GM21717 (cell line): ENCODE results near the gene ZC3H12D.
"Not testable (repeated sequence)": the region's sequence is repeated elsewhere in the genome, so short reads cannot be mapped to it uniquely, and the experiment has no call there.

Experiments
- ATAC-seq: cut with Tn5 transposase; IDR thresholded peaks from one replicate; pipeline ENCODE4 v1.9.1; 2021; ENCODE audit warnings: mild to moderate bottlenecking, moderate library complexity; ENCODE audit not compliant: unreplicated experiment

The ZC3H12D gene

GRCh38 chr6:149444360-149445094, 40.3 kb downstream of the ZC3H12D start:
- not testable (repeated sequence) for ATAC-seq

GRCh38 chr6:149443411-149444181, 41.2 kb downstream of the ZC3H12D start:
- ATAC-seq = no peak

GRCh38 chr6:149441740-149442139, 43.1 kb downstream of the ZC3H12D start:
- no peak for ATAC-seq

- ATAC-seq = no peak
Measured at GRCh38 chr6:149440735-149441671, 43.8 kb downstream of the ZC3H12D start.

GRCh38 chr6:149439626-149440025, 45.2 kb downstream of the ZC3H12D start:
- ATAC-seq = no peak

- ATAC-seq = peak; percentile 58
Measured at GRCh38 chr6:149438855-149439254, 46.0 kb downstream of the ZC3H12D start.

GRCh38 chr6:149437212-149437611, 47.6 kb downstream of the ZC3H12D start:
- ATAC-seq = no peak

GRCh38 chr6:149436647-149437046, 48.2 kb downstream of the ZC3H12D start:
- ATAC-seq = no peak

- no peak for ATAC-seq
Measured at GRCh38 chr6:149435919-149436586, 48.8 kb downstream of the ZC3H12D start.

- no peak for ATAC-seq
Measured at GRCh38 chr6:149433881-149434280, 50.9 kb downstream of the ZC3H12D start.

GRCh38 chr6:149433405-149433804, 51.4 kb downstream of the ZC3H12D start:
- no peak for ATAC-seq

- ATAC-seq = peak; percentile 94
Measured at GRCh38 chr6:149431905-149432775, 52.7 kb downstream of the ZC3H12D start.

GRCh38 chr6:149429427-149430360, 55.1 kb downstream of the ZC3H12D start:
- no peak for ATAC-seq

- no peak for ATAC-seq
Measured at GRCh38 chr6:149428606-149429005, 56.2 kb downstream of the ZC3H12D start.

GRCh38 chr6:149425754-149426153, 59.1 kb downstream of the ZC3H12D start:
- no peak for ATAC-seq

- ATAC-seq = no peak
Measured at GRCh38 chr6:149425224-149425623, 59.6 kb downstream of the ZC3H12D start.

- ATAC-seq = no peak
Measured at GRCh38 chr6:149423964-149424440, 60.8 kb downstream of the ZC3H12D start.

- ATAC-seq = no peak
Measured at GRCh38 chr6:149422581-149422980, 62.2 kb downstream of the ZC3H12D start.
